A549 (cell line): ENCODE data around the gene PI4K2A. TPM values are rescaled to one million over a fixed set of nuclear protein-coding genes. Genes with fewer than 3 reads are reported as not detected.

Source experiments
- ATAC-seq, 2 experiments: fragments of 200-7000 bp in 1 of 2; fragments of >200 bp in 1 of 2; cut with Nextera tagmentation in 1 of 2; cut with Tn5 transposase in 1 of 2; 3 replicates each; pipeline versions ENCODE4 v1.8.0 to v1.9.1; 2018 to 2020; ENCODE audit warnings: mild to moderate bottlenecking in 1 of 2, moderate library complexity in 1 of 2
- CTCF ChIA-PET: fragments of 300-600 bp; sonication (Branson Sonifier 250); formaldehyde crosslinking; extraction: SDS; loops from one replicate; lab custom pipeline; 2021; ENCODE audit warnings: antibody characterized with exemption, inconsistent platforms; lab: Yijun Ruan, JAX
- POLR2A ChIA-PET: fragments of 350-600 bp; formaldehyde crosslinking; extraction: SDS; loops from one replicate; lab custom pipeline; 2021; ENCODE audit warnings: antibody characterized with exemption, inconsistent platforms; lab: Yijun Ruan, JAX
- DNase-seq, 2 experiments: peaks; one replicate each; pipeline versions ENCODE4 v3.0.0 to v3.0.0-alpha.2; 2011 to 2016; ENCODE audit warnings: low read depth in 1 of 2, low spot score in 1 of 2
- FAIRE-seq: peaks from 2 replicates; lab custom pipeline; 2011; peaks lifted over from hg19 to GRCh38; lab: Jason Lieb, UNC
- H3K27ac ChIP-seq, 2 experiments: fragments of >200 bp; sonication (Bioruptor Twin); formaldehyde crosslinking; 3 replicates each; pipeline ENCODE4 v1.5.1; 2016 to 2017
- H3K4me1 ChIP-seq: fragments of >200 bp; sonication (Bioruptor Twin); formaldehyde crosslinking; 3 replicates; pipeline ENCODE4 v1.6.1; 2016
- H3K4me2 ChIP-seq: fragments of >200 bp; sonication (Bioruptor Twin); formaldehyde crosslinking; 3 replicates; pipeline ENCODE4 v1.6.1; 2016
- H3K4me3 ChIP-seq: fragments of >200 bp; sonication (Bioruptor Twin); formaldehyde crosslinking; 3 replicates; pipeline ENCODE4 v1.5.1; 2016
- H3K9me3 ChIP-seq: fragments of >200 bp; sonication (Bioruptor Twin); formaldehyde crosslinking; 3 replicates; pipeline ENCODE4 v1.6.1; 2016
- ATOH8 ChIP-seq: fragments of 250-450 bp; sonication (Bioruptor Pico); IDR thresholded peaks from 2 replicates; pipeline ENCODE4 v1.5.0; 2020; ENCODE audit warnings: low read depth, mild to moderate bottlenecking, moderate library complexity
- BCL3 ChIP-seq: fragments of >200 bp; sonication (Bioruptor Twin); formaldehyde crosslinking; IDR thresholded peaks from 3 replicates; pipeline ENCODE4 v1.6.1; 2016
- BHLHE40 ChIP-seq: IDR thresholded peaks from 2 replicates; pipeline ENCODE4 v1.6.1; 2012; ENCODE audit warnings: low read depth, low read length, inconsistent platforms
- CBX2 ChIP-seq: fragments of 200-600 bp; sonication (generic); IDR thresholded peaks from 2 replicates; pipeline ENCODE4 v1.6.1; 2016; ENCODE audit warnings: low read depth, mild to moderate bottlenecking, borderline replicate concordance
- CBX8 ChIP-seq: fragments of 200-600 bp; sonication (generic); IDR thresholded peaks from 2 replicates; pipeline ENCODE4 v1.6.1; 2016
- EHMT2 ChIP-seq: fragments of 200-600 bp; sonication (generic); IDR thresholded peaks from 2 replicates; pipeline ENCODE4 v1.6.1; 2016; ENCODE audit warnings: antibody characterized with exemption, low read depth, mild to moderate bottlenecking, moderate library complexity
- ELK1 ChIP-seq: fragments of 150-350 bp; IDR thresholded peaks from 2 replicates; pipeline ENCODE4 v1.6.1; 2014; ENCODE audit warnings: low read depth, mild to moderate bottlenecking, low read length
- ESRRA ChIP-seq: fragments of 150-350 bp; IDR thresholded peaks from 2 replicates; pipeline ENCODE4 v1.6.1; 2014; ENCODE audit warnings: mild to moderate bottlenecking, low read length, borderline replicate concordance
- GATA3 ChIP-seq: IDR thresholded peaks from 2 replicates; pipeline ENCODE4 v1.6.1; 2012; ENCODE audit warnings: borderline replicate concordance
- HDAC2 ChIP-seq: fragments of 200-600 bp; sonication (generic); IDR thresholded peaks from 2 replicates; pipeline ENCODE4 v1.6.1; 2016
- HOXA7 ChIP-seq: fragments of 250-450 bp; sonication (Bioruptor Pico); IDR thresholded peaks from 2 replicates; pipeline ENCODE4 v1.5.0; 2020; ENCODE audit warnings: mild to moderate bottlenecking, moderate library complexity
- HOXB5 ChIP-seq: fragments of 250-450 bp; sonication (Bioruptor Pico); IDR thresholded peaks from 2 replicates; pipeline ENCODE4 v1.5.0; 2020; ENCODE audit warnings: mild to moderate bottlenecking, moderate library complexity
- JUN ChIP-seq, 2 experiments: fragments of >200 bp; sonication (Bioruptor Twin); formaldehyde crosslinking; IDR thresholded peaks; 2 replicates in 1 of 2; 3 replicates in 1 of 2; pipeline ENCODE4 v1.6.1; 2016 to 2017
- KDM5A ChIP-seq: fragments of 200-600 bp; sonication (generic); IDR thresholded peaks from 2 replicates; pipeline ENCODE4 v1.6.1; 2016; ENCODE audit warnings: antibody characterized with exemption, mild to moderate bottlenecking
- MAX ChIP-seq: IDR thresholded peaks from 2 replicates; pipeline ENCODE4 v1.6.1; 2012
- MYC ChIP-seq: IDR thresholded peaks from 2 replicates; pipeline ENCODE4 v1.6.1; 2012; ENCODE audit warnings: mild to moderate bottlenecking, inconsistent platforms, low read length, improper control_type of control experiment, borderline replicate concordance
- NPAS2 ChIP-seq: fragments of 250-450 bp; sonication (Bioruptor Pico); IDR thresholded peaks from 2 replicates; pipeline ENCODE4 v1.8.0; 2022; ENCODE audit warnings: mild to moderate bottlenecking, moderate library complexity, borderline replicate concordance
- NR3C1 ChIP-seq: fragments of >200 bp; sonication (Bioruptor Twin); formaldehyde crosslinking; IDR thresholded peaks from 3 replicates; pipeline ENCODE4 v1.6.1; 2017
- POLR2A ChIP-seq: IDR thresholded peaks from 2 replicates; pipeline ENCODE4 v1.6.1; 2012; ENCODE audit warnings: mild to moderate bottlenecking, low read length
- RFX5 ChIP-seq: fragments of 450-650 bp; IDR thresholded peaks from 2 replicates; pipeline ENCODE4 v1.7.1; 2014; ENCODE audit warnings: antibody characterized with exemption, mild to moderate bottlenecking, moderate library complexity
- RNF2 ChIP-seq: fragments of 200-600 bp; sonication (generic); IDR thresholded peaks from 2 replicates; pipeline ENCODE4 v1.6.1; 2016; ENCODE audit warnings: low read depth, mild to moderate bottlenecking, antibody characterized with exemption, moderate library complexity, borderline replicate concordance
- TFCP2L1 ChIP-seq: fragments of 250-450 bp; sonication (Bioruptor Pico); IDR thresholded peaks from 2 replicates; pipeline ENCODE4 v1.5.0; 2021; ENCODE audit warnings: mild to moderate bottlenecking
- TP53 ChIP-seq: fragments of 250-450 bp; sonication (Bioruptor Pico); IDR thresholded peaks from 2 replicates; pipeline ENCODE4 v1.5.0; 2021; ENCODE audit warnings: mild to moderate bottlenecking, moderate library complexity
- ZNF302 ChIP-seq: fragments of 250-450 bp; sonication (Bioruptor Pico); IDR thresholded peaks from 2 replicates; pipeline ENCODE4 v1.9.0; 2021; ENCODE audit warnings: inconsistent platforms, mild to moderate bottlenecking, moderate library complexity
- WGBS: methylation state at CpG from one replicate; pipeline ENCODE4 v1.1.6; 2017; ENCODE audit errors: missing lambda C conversion rate; 5-methylcytosine and 5-hydroxymethylcytosine counted together
- polyA plus RNA-seq, 4 experiments: library from polyadenylated mRNA; depleted of rRNA in 3 of 4; stranded (reverse); fragments of >200 nt; fragmentation: RNase III in 1 of 4; extraction: RNeasy Plus Mini Kit Qiagen cat#74134 plus additional on column Dnase treatment in 1 of 4; gene quantifications; 2 replicates in 3 of 4; 3 replicates in 1 of 4; pipeline ENCODE4 v1.2.3, GENCODE V29; 2011 to 2017
- TF ChIP-seq, protein P1 (sequence below): IDR thresholded peaks from 2 replicates; pipeline ENCODE4 v1.6.1; 2012
- TF ChIP-seq, protein P2 (sequence below): fragments of 450-650 bp; IDR thresholded peaks from 2 replicates; pipeline ENCODE4 v1.6.1; 2014; ENCODE audit warnings: antibody characterized with exemption
- TF ChIP-seq, protein P3 (sequence below): fragments of >200 bp; sonication (Bioruptor Twin); formaldehyde crosslinking; IDR thresholded peaks from 3 replicates; pipeline ENCODE4 v1.5.1; 2016
- TF ChIP-seq, protein P4 (sequence below): IDR thresholded peaks from 2 replicates; pipeline ENCODE4 v1.6.1; 2012; ENCODE audit warnings: low read depth, borderline replicate concordance

PI4K2A gene
- polyA plus RNA-seq, 2 of the 4 experiments (the other 2 are of a cell fraction): 16.6 TPM

- peak overlapping the region; percentile 94 to 95 for H3K27ac ChIP-seq
- ATAC-seq: peak; percentile 77 to 78
- H3K4me3 ChIP-seq: peak overlapping the region; percentile 68
- H3K4me1 ChIP-seq: peaks cover 47% of the 10 kb centered on the region
- FAIRE-seq: no peak
- no peaks in the 10 kb centered on the region for H3K9me3 ChIP-seq
- WGBS: 3% methylated on average over 17 of the region's 69 CpGs
- ChIA-PET CTCF (interaction anchor here (1.1 to 36.9 kb wide), 5 partner anchors 3 to 155 kb away, joined by 3 to 1127 read pairs (median 1006); partner anchors contain the start of genes AVPI1, MARVELD1 and ZFYVE27), POLR2A (interaction anchor here (0.6 to 4.1 kb wide), 12 partner anchors 10 to 37 kb away, joined by 3 to 53 read pairs (median 7); partner anchors contain the start of genes AVPI1 and ZFYVE27)
- TF ChIP-seq, protein P1, sequence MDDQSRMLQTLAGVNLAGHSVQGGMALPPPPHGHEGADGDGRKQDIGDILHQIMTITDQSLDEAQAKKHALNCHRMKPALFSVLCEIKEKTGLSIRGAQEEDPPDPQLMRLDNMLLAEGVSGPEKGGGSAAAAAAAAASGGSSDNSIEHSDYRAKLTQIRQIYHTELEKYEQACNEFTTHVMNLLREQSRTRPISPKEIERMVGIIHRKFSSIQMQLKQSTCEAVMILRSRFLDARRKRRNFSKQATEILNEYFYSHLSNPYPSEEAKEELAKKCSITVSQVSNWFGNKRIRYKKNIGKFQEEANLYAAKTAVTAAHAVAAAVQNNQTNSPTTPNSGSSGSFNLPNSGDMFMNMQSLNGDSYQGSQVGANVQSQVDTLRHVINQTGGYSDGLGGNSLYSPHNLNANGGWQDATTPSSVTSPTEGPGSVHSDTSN: no peak
- TF ChIP-seq HDAC2: no peak
- TF ChIP-seq MYC: peak; percentile 71
- 0 out of 2 replicates have a peak, but pooled peaks have one; percentile 62 for TF ChIP-seq TFCP2L1 (CRISPR knock-in tag)
- TF ChIP-seq, protein P2, sequence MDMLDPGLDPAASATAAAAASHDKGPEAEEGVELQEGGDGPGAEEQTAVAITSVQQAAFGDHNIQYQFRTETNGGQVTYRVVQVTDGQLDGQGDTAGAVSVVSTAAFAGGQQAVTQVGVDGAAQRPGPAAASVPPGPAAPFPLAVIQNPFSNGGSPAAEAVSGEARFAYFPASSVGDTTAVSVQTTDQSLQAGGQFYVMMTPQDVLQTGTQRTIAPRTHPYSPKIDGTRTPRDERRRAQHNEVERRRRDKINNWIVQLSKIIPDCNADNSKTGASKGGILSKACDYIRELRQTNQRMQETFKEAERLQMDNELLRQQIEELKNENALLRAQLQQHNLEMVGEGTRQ: 0 out of 2 replicates have a peak, but pooled peaks have one; percentile 4
- no peak for TF ChIP-seq BHLHE40
- TF ChIP-seq HOXA7 (CRISPR knock-in tag): no peak
- TF ChIP-seq RNF2: peak; percentile 44
- no peak for TF ChIP-seq CBX2
- TF ChIP-seq ZNF302 (CRISPR knock-in tag): no peak
- TF ChIP-seq, protein P3, sequence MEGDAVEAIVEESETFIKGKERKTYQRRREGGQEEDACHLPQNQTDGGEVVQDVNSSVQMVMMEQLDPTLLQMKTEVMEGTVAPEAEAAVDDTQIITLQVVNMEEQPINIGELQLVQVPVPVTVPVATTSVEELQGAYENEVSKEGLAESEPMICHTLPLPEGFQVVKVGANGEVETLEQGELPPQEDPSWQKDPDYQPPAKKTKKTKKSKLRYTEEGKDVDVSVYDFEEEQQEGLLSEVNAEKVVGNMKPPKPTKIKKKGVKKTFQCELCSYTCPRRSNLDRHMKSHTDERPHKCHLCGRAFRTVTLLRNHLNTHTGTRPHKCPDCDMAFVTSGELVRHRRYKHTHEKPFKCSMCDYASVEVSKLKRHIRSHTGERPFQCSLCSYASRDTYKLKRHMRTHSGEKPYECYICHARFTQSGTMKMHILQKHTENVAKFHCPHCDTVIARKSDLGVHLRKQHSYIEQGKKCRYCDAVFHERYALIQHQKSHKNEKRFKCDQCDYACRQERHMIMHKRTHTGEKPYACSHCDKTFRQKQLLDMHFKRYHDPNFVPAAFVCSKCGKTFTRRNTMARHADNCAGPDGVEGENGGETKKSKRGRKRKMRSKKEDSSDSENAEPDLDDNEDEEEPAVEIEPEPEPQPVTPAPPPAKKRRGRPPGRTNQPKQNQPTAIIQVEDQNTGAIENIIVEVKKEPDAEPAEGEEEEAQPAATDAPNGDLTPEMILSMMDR: peak; percentile 40; the same call in 2 of the 3 replicates
- TF ChIP-seq ATOH8: peak; percentile 72; the same call in 1 of the 2 replicates
- peak; percentile 67 for TF ChIP-seq NPAS2 (CRISPR knock-in tag)
- TF ChIP-seq GATA3: 0 out of 2 replicates have a peak, but pooled peaks have one; percentile 15
- TF ChIP-seq BCL3: peak; percentile 10; the same call in 1 of the 3 replicates
- TF ChIP-seq POLR2A: peak; percentile 55
- TF ChIP-seq NR3C1: no peak
- no peak for TF ChIP-seq ESRRA
- TF ChIP-seq JUN (IDR thresholded peaks at IDR 0.05): peak; percentile 30 to 54; a peak in 4 of 5 replicates
- no peak for TF ChIP-seq TP53
- TF ChIP-seq, protein P4, sequence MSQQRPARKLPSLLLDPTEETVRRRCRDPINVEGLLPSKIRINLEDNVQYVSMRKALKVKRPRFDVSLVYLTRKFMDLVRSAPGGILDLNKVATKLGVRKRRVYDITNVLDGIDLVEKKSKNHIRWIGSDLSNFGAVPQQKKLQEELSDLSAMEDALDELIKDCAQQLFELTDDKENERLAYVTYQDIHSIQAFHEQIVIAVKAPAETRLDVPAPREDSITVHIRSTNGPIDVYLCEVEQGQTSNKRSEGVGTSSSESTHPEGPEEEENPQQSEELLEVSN: peak; percentile 92
- TF ChIP-seq ELK1: no peak
- no peak for TF ChIP-seq CBX8
- peak; percentile 97 for TF ChIP-seq MAX
- TF ChIP-seq KDM5A: no peak
- TF ChIP-seq EHMT2: no peak
- TF ChIP-seq RFX5: no peak
- peak; percentile 72; the same call in 1 of the 2 replicates for TF ChIP-seq HOXB5 (CRISPR knock-in tag)
- H3K4me2 ChIP-seq: peak overlapping the region; percentile 96
- peak; percentile 82 to 88 for DNase-seq
Observed at GRCh38 chr10:97713826-97714400, 73.4 kb downstream of the PI4K2A start.
